HepG2 (cell line): ENCODE results near the gene AKAP7. TPM values are rescaled to one million over a fixed set of nuclear protein-coding genes. Genes with fewer than 3 reads are reported as not detected.

Experiments used
- ATAC-seq: fragments of 200-7000 bp; cut with Tn5 transposase; 3 replicates; pipeline ENCODE4 v1.9.1; 2020; ENCODE audit warnings: mild to moderate bottlenecking, moderate library complexity
- BruUV-seq: library from RNA; stranded (reverse); fragments of 400-500 nt; replicated peaks from 2 replicates; lab custom pipeline; 2021; lab: Mats Ljungman, UMichigan
- CTCF ChIA-PET: fragments of 300-600 bp; formaldehyde crosslinking; extraction: SDS; loops from one replicate; lab custom pipeline; 2021; ENCODE audit warnings: low total read pairs, inconsistent platforms, low intra/inter-chr PET ratio; lab: Yijun Ruan, JAX
- POLR2A ChIA-PET: fragments of 350-600 bp; sonication (Branson Sonifier 250); formaldehyde crosslinking; loops from one replicate; lab custom pipeline; 2020; ENCODE audit warnings: antibody characterized with exemption, inconsistent platforms; lab: Yijun Ruan, JAX
- DNase-seq: peaks from one replicate; pipeline ENCODE4 v3.0.0-alpha.2; 2015; ENCODE audit warnings: low spot score
- FAIRE-seq: peaks from 3 replicates; lab custom pipeline; 2011; peaks lifted over from hg19 to GRCh38; lab: Jason Lieb, UNC
- H2AFZ ChIP-seq: one replicate; pipeline ENCODE4 v1.6.1; 2011; ENCODE audit warnings: low read length, inconsistent platforms
- H3K27ac ChIP-seq: fragments of 300-600 bp; 3 replicates; pipeline ENCODE4 v1.8.0; 2011; ENCODE audit warnings: mixed run types, mild to moderate bottlenecking, mixed read lengths, low read length, inconsistent platforms; ENCODE audit not compliant: insufficient read depth; ENCODE audit errors: extremely low read length
- H3K27me3 ChIP-seq, 2 experiments: fragments of 200-600 bp in 1 of 2; 2 replicates in 1 of 2; 3 replicates in 1 of 2; pipeline versions ENCODE4 v1.6.0 to v1.8.0; 2011; ENCODE audit warnings: low read length in 2 of 2, mild to moderate bottlenecking in 2 of 2, moderate library complexity in 2 of 2, inconsistent platforms in 1 of 2; ENCODE audit not compliant: insufficient read depth in 2 of 2, control insufficient read depth in 1 of 2
- H3K36me3 ChIP-seq, 2 experiments: fragments of 200-600 bp in 1 of 2; replicated peaks in 1 of 2; 2 replicates in 1 of 2; 3 replicates in 1 of 2; pipeline versions ENCODE4 v1.5.1 to v1.8.0; 2011; ENCODE audit warnings: low read length in 2 of 2, inconsistent platforms in 1 of 2; ENCODE audit not compliant: insufficient read depth in 2 of 2, control insufficient read depth in 1 of 2
- H3K4me1 ChIP-seq: 2 replicates; pipeline ENCODE4 v1.5.1; 2012; ENCODE audit warnings: low read length, inconsistent platforms; ENCODE audit not compliant: insufficient read depth
- H3K4me2 ChIP-seq: 2 replicates; pipeline ENCODE4 v1.6.0; 2011; ENCODE audit warnings: low read depth, low read length, inconsistent platforms
- H3K4me3 ChIP-seq, 3 experiments: fragments of 200-600 bp in 1 of 3; sonication (generic), shearing (Covaris generic) in 1 of 3; replicated peaks in 1 of 3; 2 replicates each; pipeline ENCODE4 v1.5.1; 2011 to 2016; ENCODE audit warnings: low read length in 3 of 3, inconsistent platforms in 2 of 3, low read depth in 2 of 3, mild to moderate bottlenecking in 2 of 3, control low read depth in 1 of 3, mixed read lengths in 1 of 3; ENCODE audit not compliant: insufficient read depth in 1 of 3
- H3K79me2 ChIP-seq: one replicate; pipeline ENCODE4 v1.6.1; 2011; ENCODE audit warnings: low read length, inconsistent platforms; ENCODE audit not compliant: insufficient read depth
- H3K9ac ChIP-seq: 2 replicates; pipeline ENCODE4 v1.6.0; 2011; ENCODE audit warnings: mild to moderate bottlenecking, low read depth, low read length, inconsistent platforms; ENCODE audit not compliant: insufficient read depth
- H3K9me3 ChIP-seq: 2 replicates; pipeline ENCODE4 v1.5.1; 2012; ENCODE audit warnings: mild to moderate bottlenecking, low read length
- H4K20me1 ChIP-seq: 2 replicates; pipeline ENCODE4 v1.6.0; 2011; ENCODE audit warnings: inconsistent platforms, mild to moderate bottlenecking, low read length, moderate library complexity; ENCODE audit not compliant: insufficient read depth
- ATAD3A ChIP-seq: sonication (generic); formaldehyde crosslinking; IDR thresholded peaks from 2 replicates; pipeline ENCODE4 v1.4.0; 2020; ENCODE audit warnings: missing genetic modification reagents
- BRD4 ChIP-seq: sonication (generic); formaldehyde crosslinking; IDR thresholded peaks from 2 replicates; pipeline ENCODE4 v1.4.0; 2020; ENCODE audit warnings: missing genetic modification reagents
- ETS1 ChIP-seq: sonication (generic); formaldehyde crosslinking; IDR thresholded peaks from 2 replicates; pipeline ENCODE4 v1.4.0; 2020; ENCODE audit warnings: missing genetic modification reagents
- FOSL2 ChIP-seq: sonication (generic); formaldehyde crosslinking; IDR thresholded peaks from 2 replicates; pipeline ENCODE4 v1.4.0; 2020; ENCODE audit warnings: missing genetic modification reagents
- GFI1 ChIP-seq: sonication (generic); formaldehyde crosslinking; IDR thresholded peaks from 2 replicates; pipeline ENCODE4 v1.5.0; 2020; ENCODE audit warnings: missing genetic modification reagents, mild to moderate bottlenecking, borderline replicate concordance
- HNF1A ChIP-seq, 2 experiments: sonication (generic) in 1 of 2; formaldehyde crosslinking in 1 of 2; IDR thresholded peaks; 2 replicates each; pipeline versions ENCODE4 v1.4.0 to v1.6.1; 2016 to 2020; ENCODE audit warnings: borderline replicate concordance in 1 of 2, low read depth in 1 of 2, mild to moderate bottlenecking in 1 of 2, missing genetic modification reagents in 1 of 2
- HOXA9 ChIP-seq: sonication (generic); formaldehyde crosslinking; IDR thresholded peaks from 2 replicates; pipeline ENCODE4 v1.8.1; 2022; ENCODE audit warnings: missing genetic modification reagents, mild to moderate bottlenecking, moderate library complexity, borderline replicate concordance
- NR2F6 ChIP-seq, 2 experiments: IDR thresholded peaks; 2 replicates each; pipeline ENCODE4 v1.6.1; 2016; ENCODE audit warnings: antibody characterized with exemption in 1 of 2, mild to moderate bottlenecking in 1 of 2
- PAF1 ChIP-seq: IDR thresholded peaks from 2 replicates; pipeline ENCODE4 v1.6.1; 2016; ENCODE audit warnings: missing genetic modification reagents, missing compliant biosample characterization
- PCBP2 ChIP-seq: fragments of 200-400 bp; formaldehyde crosslinking; optimal IDR thresholded peaks from 2 replicates; pipeline ENCODE3; 2018; ENCODE audit warnings: low read length, low read depth; ENCODE audit not compliant: poor library complexity, severe bottlenecking
- ZFP37 ChIP-seq: sonication (generic); formaldehyde crosslinking; IDR thresholded peaks from 2 replicates; pipeline ENCODE4 v1.4.0; 2020; ENCODE audit warnings: missing genetic modification reagents, borderline replicate concordance
- ZNF383 ChIP-seq: sonication (generic); formaldehyde crosslinking; IDR thresholded peaks from 2 replicates; pipeline ENCODE4 v1.4.0; 2020; ENCODE audit warnings: missing genetic modification reagents, mild to moderate bottlenecking, borderline replicate concordance
- ZNF607 ChIP-seq: sonication (generic); formaldehyde crosslinking; IDR thresholded peaks from 2 replicates; pipeline ENCODE4 v1.5.1; 2020; ENCODE audit warnings: missing genetic modification reagents, mild to moderate bottlenecking, borderline replicate concordance
- WGBS: methylation state at CpG from one replicate; pipeline ENCODE4 v1.1.6; 2017; ENCODE audit warnings: low lambda C conversion rate; 5-methylcytosine and 5-hydroxymethylcytosine counted together
- in situ Hi-C: cut with HindIII; loops from 2 replicates; pipeline ENCODE4 v1.10.0; 2017; ENCODE audit warnings: low pct_unique_long_range_greater_than_20kb; ENCODE audit not compliant: extremely low pct_ligation_motif_present
- intact Hi-C: fragments of 100-400 bp; cut with micrococcal nuclease; formaldehyde crosslinking; loops from one replicate; pipeline ENCODE4 v1.10.0; 2022; ENCODE audit not compliant: unreplicated experiment
- polyA plus RNA-seq, 8 experiments: library from polyadenylated mRNA; depleted of rRNA in 3 of 8; stranded (reverse) in 7 of 8; unstranded in 1 of 8; fragments of >200 nt; fragmentation: Illumina TruSeq in 4 of 8; extraction: Trizol in 4 of 8; gene quantifications; 2 replicates each; pipeline versions ENCODE4 v1.2.1 to v1.2.3, GENCODE V29; 2011 to 2016; ENCODE audit warnings: low read depth in 4 of 8, missing spikeins in 1 of 8, mixed read lengths in 1 of 8; ENCODE audit not compliant: insufficient read depth in 1 of 8
- total RNA-seq, 5 experiments: library from RNA; depleted of rRNA; stranded (reverse); fragments of >200 nt; fragmentation: Illumina TruSeq; extraction: Trizol; gene quantifications; 2 replicates each; pipeline ENCODE4 v1.2.3, GENCODE V29; 2016; ENCODE audit warnings: low read depth in 1 of 5

The AKAP7 gene
- total and polyA plus RNA-seq, 2 of the 13 experiments (the other 11 are each of a cell fraction or from before 2014, with no cell fraction given), result 3.6 to 11.7 TPM

- DNase-seq, result no peak
- no peak overlapping the region for H2AFZ ChIP-seq
- H3K27me3 ChIP-seq, result no peaks in the 10 kb centered on the region; a peak in 1 of 5 replicates
- H4K20me1 ChIP-seq, result no peaks in the 10 kb centered on the region
- in situ Hi-C loops (no loop called here), intact Hi-C loops (no loop called here)
- BruUV-seq, result no TSS peak
- no peak for ATAC-seq
- TF ChIP-seq ATAD3A (CRISPR knock-in tag) (no peak), PAF1 (CRISPR knock-in tag) (no peak), HNF1A (IDR thresholded peaks at IDR 0.05; ENCODE audit: low read depth) (no peak), HNF1A (CRISPR knock-in tag; IDR thresholded peaks at IDR 0.05; ENCODE audit: borderline replicate concordance) (no peak), NR2F6 (IDR thresholded peaks at IDR 0.05) (no peak), NR2F6 (CRISPR knock-in tag; IDR thresholded peaks at IDR 0.05) (no peak), PCBP2 (no peak), GFI1 (CRISPR knock-in tag) (no peak), ETS1 (CRISPR knock-in tag) (no peak), ZFP37 (CRISPR knock-in tag) (no peak), ZNF383 (no peak), HOXA9 (CRISPR knock-in tag) (no peak), BRD4 (CRISPR knock-in tag) (no peak), FOSL2 (CRISPR knock-in tag) (no peak), ZNF607 (no peak)
- no peak overlapping the region for H3K9ac ChIP-seq
- WGBS, result 9% methylated on average over 3 of the region's 3 CpGs
- ChIA-PET POLR2A (no interaction called here), CTCF (no interaction called here)
- no peak overlapping the region for H3K27ac ChIP-seq
- no peaks in the 10 kb centered on the region for H3K79me2 ChIP-seq
- FAIRE-seq, result no peak
- no peaks in the 10 kb centered on the region for H3K36me3 ChIP-seq
- H3K9me3 ChIP-seq, result no peaks in the 10 kb centered on the region
- H3K4me3 ChIP-seq, result no peak overlapping the region
- H3K4me2 ChIP-seq, result no peak overlapping the region
- peaks cover under 1% of the 10 kb centered on the region for H3K4me1 ChIP-seq
Observed at GRCh38 chr6:131124336-131125071, 10.8 kb upstream of the AKAP7 start.
